Measurements from ENCODE around the gene KDM4C. TPM values are rescaled to one million over a fixed set of nuclear protein-coding genes. Genes with fewer than 3 reads are reported as not detected.
"Not testable (repeated sequence)": the region's sequence is repeated elsewhere in the genome, so short reads cannot be mapped to it uniquely, and the experiment has no call there.

The KDM4C gene
- total and polyA plus RNA-seq, 4 donors = 18.9 to 69.5 (median 29.1) TPM

DNA sequence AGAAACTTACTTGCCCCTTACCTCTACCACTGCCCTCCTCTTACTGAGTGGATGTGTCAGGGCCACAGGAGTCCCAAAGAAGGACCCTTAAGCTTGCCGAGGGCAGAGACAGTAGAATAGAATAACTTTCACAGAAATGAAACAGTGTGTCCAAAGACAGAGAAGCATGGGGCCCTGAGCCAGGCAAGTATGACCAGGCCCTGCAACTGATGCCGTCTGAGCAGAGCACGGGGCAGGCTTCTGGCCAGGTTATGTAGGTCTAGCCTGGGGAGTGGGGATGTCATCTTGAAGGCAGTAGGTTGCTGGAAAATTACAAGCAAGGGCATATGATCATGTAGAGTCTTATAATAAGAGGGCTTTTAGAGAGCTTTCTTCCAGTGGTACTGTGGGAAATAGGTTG lies 415.4 kb downstream of the KDM4C start:
- H3K27me3 ChIP-seq (ENCODE audit: control insufficient read depth, insufficient read depth, low read length) = no peaks in the 10 kb centered on the region
- H3K27ac ChIP-seq (ENCODE audit: low read depth, low read length) = no peak overlapping the region
- H3K36me3 ChIP-seq (ENCODE audit: control insufficient read depth, insufficient read depth, low read length) = no peaks in the 10 kb centered on the region
- peaks cover 8% of the 10 kb centered on the region for H3K4me1 ChIP-seq (ENCODE audit: control insufficient read depth, insufficient read depth, low read length)
- WGBS (ENCODE audit: insufficient coverage) = 81% methylated on average over 3 of the region's 3 CpGs
- no peak for DNase-seq (ENCODE audit: low read depth in 4 of 6, low spot score in 6 of 6)
- no peak overlapping the region for H3K4me3 ChIP-seq (ENCODE audit: low read depth, low read length)
- no peaks in the 10 kb centered on the region for H3K9me3 ChIP-seq (ENCODE audit: control insufficient read depth, insufficient read depth, low read length)

GRCh38 chr9:7174301-7174700 lies 416.5 kb downstream of the KDM4C start:
- no peaks in the 10 kb centered on the region for H3K36me3 ChIP-seq (ENCODE audit: control insufficient read depth, insufficient read depth, low read length)
- H3K27me3 ChIP-seq (ENCODE audit: control insufficient read depth, insufficient read depth, low read length) = no peaks in the 10 kb centered on the region
- WGBS (ENCODE audit: insufficient coverage) = 82% methylated on average over 7 of the region's 7 CpGs

DNA sequence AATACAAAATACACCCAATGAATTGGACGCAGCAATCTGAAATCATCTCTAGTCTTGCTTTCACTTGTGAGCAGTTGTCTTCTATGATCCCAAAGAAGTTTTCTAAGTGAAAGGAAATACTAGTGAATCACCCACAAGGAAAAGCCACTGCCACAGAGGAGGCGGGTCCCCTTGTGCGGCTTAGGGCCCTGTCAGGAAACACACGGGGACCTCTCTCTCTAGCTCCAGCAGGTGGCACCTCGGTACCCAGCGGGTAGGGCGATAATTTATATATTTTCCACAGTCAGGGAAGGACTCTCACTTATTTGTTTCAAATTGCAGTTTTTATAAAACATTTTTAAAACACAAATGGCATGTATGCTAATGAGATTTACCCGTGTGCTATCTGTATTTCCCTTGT lies 417.1 kb downstream of the KDM4C start:
- H3K9me3 ChIP-seq (ENCODE audit: control insufficient read depth, insufficient read depth, low read length) = no peaks in the 10 kb centered on the region
- no peak overlapping the region for H3K27ac ChIP-seq (ENCODE audit: low read depth, low read length)
- no peaks in the 10 kb centered on the region for H3K27me3 ChIP-seq (ENCODE audit: control insufficient read depth, insufficient read depth, low read length)
- H3K4me1 ChIP-seq (ENCODE audit: control insufficient read depth, insufficient read depth, low read length) = peaks cover 8% of the 10 kb centered on the region
- 100% methylated on average over 3 of the region's 8 CpGs for WGBS (ENCODE audit: insufficient coverage)
- no peak for DNase-seq (ENCODE audit: low read depth in 4 of 6, low spot score in 6 of 6)
- H3K4me3 ChIP-seq (ENCODE audit: low read depth, low read length) = no peak overlapping the region
- H3K36me3 ChIP-seq (ENCODE audit: control insufficient read depth, insufficient read depth, low read length) = no peaks in the 10 kb centered on the region

More at GRCh38 chr9:7174301-7174700, 416.5 kb downstream of the KDM4C start:
- Histone ChIP-seq H3K9me3 (ENCODE audit: control insufficient read depth, insufficient read depth, low read length) (no peaks in the 10 kb centered on the region), H3K4me3 (ENCODE audit: low read depth, low read length) (no peak overlapping the region), H3K4me1 (ENCODE audit: control insufficient read depth, insufficient read depth, low read length) (peaks cover 8% of the 10 kb centered on the region), H3K27ac (ENCODE audit: low read depth, low read length) (no peak overlapping the region)
- no peak for DNase-seq (ENCODE audit: low read depth in 4 of 6, low spot score in 6 of 6)

- Histone ChIP-seq H3K27me3 (ENCODE audit: control insufficient read depth, insufficient read depth, low read length) (no peaks in the 10 kb centered on the region), H3K9me3 (ENCODE audit: control insufficient read depth, insufficient read depth, low read length) (no peaks in the 10 kb centered on the region), H3K4me1 (ENCODE audit: control insufficient read depth, insufficient read depth, low read length) (peaks cover 8% of the 10 kb centered on the region), H3K36me3 (ENCODE audit: control insufficient read depth, insufficient read depth, low read length) (no peaks in the 10 kb centered on the region), H3K4me3 (ENCODE audit: low read depth, low read length) (no peak overlapping the region), H3K27ac (ENCODE audit: low read depth, low read length) (no peak overlapping the region)
- WGBS (ENCODE audit: insufficient coverage) = 50% methylated on average over 1 of the region's 1 CpG
- DNase-seq (ENCODE audit: low read depth in 4 of 6, low spot score in 6 of 6) = no peak
Measured at GRCh38 chr9:7176561-7176960, 418.8 kb downstream of the KDM4C start.

DNA sequence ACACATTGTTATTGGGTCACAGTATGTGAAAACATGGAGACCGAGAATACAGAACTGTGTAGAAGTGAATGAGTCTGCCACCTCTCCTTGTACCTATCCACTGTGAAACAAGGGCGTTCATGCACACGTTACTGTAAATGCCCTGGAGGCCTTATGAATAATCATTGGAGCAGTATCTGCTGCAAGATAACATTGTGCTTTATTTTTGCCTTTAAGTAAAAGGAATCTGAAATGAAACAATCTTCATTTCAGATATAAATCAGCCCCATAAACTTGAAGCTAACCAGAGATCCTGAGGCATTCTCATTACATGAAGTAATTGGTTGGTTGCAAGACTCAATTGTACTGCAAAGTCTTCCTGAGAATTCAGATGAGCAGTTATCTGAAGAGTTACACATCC lies 419.6 kb downstream of the KDM4C start:
- H3K4me1 ChIP-seq (ENCODE audit: control insufficient read depth, insufficient read depth, low read length) = peaks cover 8% of the 10 kb centered on the region
- H3K9me3 ChIP-seq (ENCODE audit: control insufficient read depth, insufficient read depth, low read length) = no peaks in the 10 kb centered on the region
- H3K27ac ChIP-seq (ENCODE audit: low read depth, low read length) = no peak overlapping the region
- H3K36me3 ChIP-seq (ENCODE audit: control insufficient read depth, insufficient read depth, low read length) = no peaks in the 10 kb centered on the region
- DNase-seq (ENCODE audit: low read depth in 4 of 6, low spot score in 6 of 6) = peak in 1 of 6 donors; percentile 52
- no peak overlapping the region for H3K4me3 ChIP-seq (ENCODE audit: low read depth, low read length)
- H3K27me3 ChIP-seq (ENCODE audit: control insufficient read depth, insufficient read depth, low read length) = no peaks in the 10 kb centered on the region
- no CpG with 5 or more reads among the region's 3 CpGs for WGBS (ENCODE audit: insufficient coverage)

DNA sequence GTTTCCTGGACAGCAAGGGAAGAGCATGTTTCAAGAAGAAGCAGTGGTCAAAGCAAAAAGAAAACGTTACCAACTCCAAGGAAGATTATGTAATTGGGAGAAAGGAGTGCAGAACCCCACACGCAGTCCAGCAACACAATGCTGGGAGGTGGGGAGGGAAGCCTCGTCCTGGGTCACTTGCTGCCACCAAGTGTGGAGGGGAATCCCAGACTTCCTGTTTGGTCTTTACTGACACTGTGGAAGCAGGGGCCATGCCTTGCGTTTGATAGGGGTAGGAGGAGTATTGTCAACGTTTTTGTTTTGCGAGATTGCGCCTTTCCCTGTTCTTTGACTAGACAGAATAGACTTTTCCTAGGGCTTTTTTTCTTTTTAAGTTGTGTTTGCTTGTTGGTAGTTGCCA lies 421.0 kb downstream of the KDM4C start:
- no peak overlapping the region for H3K4me3 ChIP-seq (ENCODE audit: low read depth, low read length)
- H3K9me3 ChIP-seq (ENCODE audit: control insufficient read depth, insufficient read depth, low read length) = no peaks in the 10 kb centered on the region
- peaks cover under 1% of the 10 kb centered on the region for H3K4me1 ChIP-seq (ENCODE audit: control insufficient read depth, insufficient read depth, low read length)
- DNase-seq (ENCODE audit: low read depth in 4 of 6, low spot score in 6 of 6) = no peak
- no peak overlapping the region for H3K27ac ChIP-seq (ENCODE audit: low read depth, low read length)
- peaks cover under 1% of the 10 kb centered on the region for H3K36me3 ChIP-seq (ENCODE audit: control insufficient read depth, insufficient read depth, low read length)
- 80% methylated on average over 7 of the region's 7 CpGs for WGBS (ENCODE audit: insufficient coverage)
- H3K27me3 ChIP-seq (ENCODE audit: control insufficient read depth, insufficient read depth, low read length) = no peaks in the 10 kb centered on the region

DNA sequence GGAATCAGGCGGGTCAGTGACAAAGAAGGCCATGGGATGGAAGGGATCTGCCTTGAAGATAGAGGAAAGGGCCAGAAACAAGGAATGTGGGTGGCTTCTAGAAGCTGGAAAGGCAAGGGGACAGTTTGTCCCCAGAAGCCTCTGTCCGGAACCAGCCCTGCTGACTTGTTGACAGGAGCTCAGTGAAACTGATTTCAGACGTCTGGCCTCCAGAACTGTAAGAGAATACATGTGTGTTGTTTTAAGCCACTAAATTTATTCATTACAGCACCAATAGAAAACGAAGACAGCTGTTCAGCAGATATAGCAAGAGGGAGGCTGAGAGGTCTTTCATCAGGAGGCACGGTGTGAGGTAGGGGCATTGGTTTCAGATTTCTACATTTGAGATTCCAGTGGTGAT lies 422.5 kb downstream of the KDM4C start:
- WGBS (ENCODE audit: insufficient coverage) = 100% methylated on average over 2 of the region's 5 CpGs
- H3K27me3 ChIP-seq (ENCODE audit: control insufficient read depth, insufficient read depth, low read length) = no peaks in the 10 kb centered on the region
- no peaks in the 10 kb centered on the region for H3K4me1 ChIP-seq (ENCODE audit: control insufficient read depth, insufficient read depth, low read length)
- no peaks in the 10 kb centered on the region for H3K9me3 ChIP-seq (ENCODE audit: control insufficient read depth, insufficient read depth, low read length)
- DNase-seq (ENCODE audit: low read depth in 4 of 6, low spot score in 6 of 6) = no peak
- no peak overlapping the region for H3K27ac ChIP-seq (ENCODE audit: low read depth, low read length)
- H3K36me3 ChIP-seq (ENCODE audit: control insufficient read depth, insufficient read depth, low read length) = peaks cover 3% of the 10 kb centered on the region
- no peak overlapping the region for H3K4me3 ChIP-seq (ENCODE audit: low read depth, low read length)

GRCh38 chr9:7183139-7183538 lies 425.4 kb downstream of the KDM4C start:
- DNase-seq (ENCODE audit: low read depth in 4 of 6, low spot score in 6 of 6); H3K9me3 ChIP-seq (ENCODE audit: control insufficient read depth, insufficient read depth, low read length); H3K27me3 ChIP-seq (ENCODE audit: control insufficient read depth, insufficient read depth, low read length); H3K36me3 ChIP-seq (ENCODE audit: control insufficient read depth, insufficient read depth, low read length); H3K4me3 ChIP-seq (ENCODE audit: low read depth, low read length); H3K4me1 ChIP-seq (ENCODE audit: control insufficient read depth, insufficient read depth, low read length); H3K27ac ChIP-seq (ENCODE audit: low read depth, low read length): not testable (repeated sequence)
- WGBS (ENCODE audit: insufficient coverage) = 94% methylated on average over 6 of the region's 7 CpGs

- no peaks in the 10 kb centered on the region for H3K27me3 ChIP-seq (ENCODE audit: control insufficient read depth, insufficient read depth, low read length)
- H3K27ac ChIP-seq (ENCODE audit: low read depth, low read length) = no peak overlapping the region
- peaks cover 3% of the 10 kb centered on the region for H3K36me3 ChIP-seq (ENCODE audit: control insufficient read depth, insufficient read depth, low read length)
- no peaks in the 10 kb centered on the region for H3K4me1 ChIP-seq (ENCODE audit: control insufficient read depth, insufficient read depth, low read length)
- H3K4me3 ChIP-seq (ENCODE audit: low read depth, low read length) = no peak overlapping the region
- H3K9me3 ChIP-seq (ENCODE audit: control insufficient read depth, insufficient read depth, low read length) = peaks cover 3% of the 10 kb centered on the region
- no peak for DNase-seq (ENCODE audit: low read depth in 4 of 6, low spot score in 6 of 6)
Measured at GRCh38 chr9:7185612-7186011, 427.8 kb downstream of the KDM4C start.

DNA sequence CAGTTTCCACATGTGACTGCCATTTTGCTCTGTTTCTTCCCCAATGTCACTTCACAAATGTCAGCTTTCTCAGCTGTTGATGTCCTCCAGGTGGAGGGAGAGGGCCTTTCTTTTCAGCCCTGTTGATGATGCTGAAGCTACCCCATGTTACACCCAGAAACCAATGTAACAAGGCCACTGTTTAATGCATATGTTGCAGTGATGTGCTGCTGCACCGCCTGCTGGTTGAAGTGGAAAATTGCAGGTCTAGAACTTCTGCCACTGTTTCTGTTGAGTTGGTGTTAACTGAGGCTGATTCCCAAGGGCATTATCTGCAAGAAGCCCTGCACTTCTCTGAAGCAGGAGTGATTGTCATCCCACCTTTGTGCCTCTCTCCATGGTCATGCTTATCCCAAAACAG lies 428.4 kb downstream of the KDM4C start:
- Histone ChIP-seq H3K27me3 (ENCODE audit: control insufficient read depth, insufficient read depth, low read length) (no peaks in the 10 kb centered on the region), H3K4me3 (ENCODE audit: low read depth, low read length) (no peak overlapping the region), H3K9me3 (ENCODE audit: control insufficient read depth, insufficient read depth, low read length) (peaks cover 3% of the 10 kb centered on the region), H3K27ac (ENCODE audit: low read depth, low read length) (no peak overlapping the region), H3K4me1 (ENCODE audit: control insufficient read depth, insufficient read depth, low read length) (no peaks in the 10 kb centered on the region), H3K36me3 (ENCODE audit: control insufficient read depth, insufficient read depth, low read length) (peaks cover 3% of the 10 kb centered on the region)
- no peak for DNase-seq (ENCODE audit: low read depth in 4 of 6, low spot score in 6 of 6)
- WGBS (ENCODE audit: insufficient coverage) = 57% methylated on average over 1 of the region's 1 CpG
